GM12875 (cell line): ENCODE measurements around the gene BMERB1.

Experiments used
- H3K4me3 ChIP-seq: one replicate; pipeline ENCODE4 v1.5.1; 2011; ENCODE audit warnings: low read depth, low read length, control low read depth
- TF ChIP-seq, protein P1 (sequence below): IDR thresholded peaks from 2 replicates; pipeline ENCODE4 v1.5.1; 2011; ENCODE audit warnings: low read depth, mild to moderate bottlenecking, control low read depth, inconsistent platforms, low read length, moderate library complexity, borderline replicate concordance; ENCODE audit not compliant: insufficient read depth

Gene BMERB1

DNA sequence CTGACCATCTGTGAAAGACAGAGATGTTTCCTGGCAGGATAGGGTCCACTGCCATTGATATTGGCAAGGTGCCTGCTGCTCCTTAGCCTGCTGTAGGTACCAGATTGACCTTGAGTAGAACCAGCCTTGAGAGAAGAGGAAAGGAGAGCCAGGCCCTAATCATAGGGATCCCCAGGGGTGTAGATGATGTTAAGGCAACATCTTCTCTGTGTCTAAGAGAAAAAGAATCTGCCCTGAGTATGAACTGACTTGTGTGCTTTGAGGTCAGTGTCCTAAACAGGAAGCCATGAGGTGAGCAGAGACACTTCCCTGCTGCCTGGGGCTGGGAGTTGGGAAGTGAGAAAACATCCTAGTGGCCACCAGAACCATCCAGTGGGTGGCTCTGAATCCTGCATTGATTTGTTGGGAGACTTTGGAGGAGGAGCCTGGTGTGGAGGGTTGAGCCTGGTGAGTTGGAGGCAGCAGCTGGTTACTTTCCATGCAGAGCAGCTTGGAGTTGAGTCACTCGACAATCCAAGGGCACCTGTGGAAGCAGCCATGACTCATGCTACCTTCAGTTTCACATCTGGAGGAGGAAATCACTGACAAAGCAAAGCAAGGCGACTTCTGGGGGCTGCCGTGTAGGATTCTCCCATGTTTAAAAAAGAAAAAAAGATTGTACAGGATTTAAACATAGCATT is 47.8 kb downstream of the BMERB1 start:
- TF ChIP-seq, protein P1, sequence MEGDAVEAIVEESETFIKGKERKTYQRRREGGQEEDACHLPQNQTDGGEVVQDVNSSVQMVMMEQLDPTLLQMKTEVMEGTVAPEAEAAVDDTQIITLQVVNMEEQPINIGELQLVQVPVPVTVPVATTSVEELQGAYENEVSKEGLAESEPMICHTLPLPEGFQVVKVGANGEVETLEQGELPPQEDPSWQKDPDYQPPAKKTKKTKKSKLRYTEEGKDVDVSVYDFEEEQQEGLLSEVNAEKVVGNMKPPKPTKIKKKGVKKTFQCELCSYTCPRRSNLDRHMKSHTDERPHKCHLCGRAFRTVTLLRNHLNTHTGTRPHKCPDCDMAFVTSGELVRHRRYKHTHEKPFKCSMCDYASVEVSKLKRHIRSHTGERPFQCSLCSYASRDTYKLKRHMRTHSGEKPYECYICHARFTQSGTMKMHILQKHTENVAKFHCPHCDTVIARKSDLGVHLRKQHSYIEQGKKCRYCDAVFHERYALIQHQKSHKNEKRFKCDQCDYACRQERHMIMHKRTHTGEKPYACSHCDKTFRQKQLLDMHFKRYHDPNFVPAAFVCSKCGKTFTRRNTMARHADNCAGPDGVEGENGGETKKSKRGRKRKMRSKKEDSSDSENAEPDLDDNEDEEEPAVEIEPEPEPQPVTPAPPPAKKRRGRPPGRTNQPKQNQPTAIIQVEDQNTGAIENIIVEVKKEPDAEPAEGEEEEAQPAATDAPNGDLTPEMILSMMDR: no peak
- H3K4me3 ChIP-seq: no peak overlapping the region

DNA sequence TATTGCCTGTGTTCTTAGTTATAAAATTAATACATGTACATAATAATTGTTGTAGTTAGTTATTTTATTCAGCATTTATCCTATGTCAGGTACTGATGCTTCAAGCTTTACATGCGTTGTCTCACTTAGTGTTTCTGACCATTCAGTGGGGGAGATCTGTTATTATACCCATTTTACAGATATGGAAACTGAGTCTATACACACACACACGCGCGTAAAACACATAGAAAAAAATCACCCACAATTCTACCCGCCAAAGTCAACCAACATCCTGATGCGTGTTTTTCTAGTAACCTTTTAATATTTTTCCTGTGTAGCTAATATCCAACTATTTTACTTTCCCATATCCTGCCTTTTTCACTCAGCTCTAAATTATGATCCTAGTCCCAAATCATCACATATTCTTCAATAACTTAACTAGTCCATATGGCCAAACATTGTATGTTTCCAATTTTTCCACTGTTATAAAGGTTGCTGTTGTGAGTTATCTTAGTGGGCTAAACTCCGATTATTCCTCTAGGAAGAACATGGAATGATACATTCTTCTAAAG is 48.4 kb downstream of the BMERB1 start:
- TF ChIP-seq, protein P1: no peak
- no peak overlapping the region for H3K4me3 ChIP-seq

DNA sequence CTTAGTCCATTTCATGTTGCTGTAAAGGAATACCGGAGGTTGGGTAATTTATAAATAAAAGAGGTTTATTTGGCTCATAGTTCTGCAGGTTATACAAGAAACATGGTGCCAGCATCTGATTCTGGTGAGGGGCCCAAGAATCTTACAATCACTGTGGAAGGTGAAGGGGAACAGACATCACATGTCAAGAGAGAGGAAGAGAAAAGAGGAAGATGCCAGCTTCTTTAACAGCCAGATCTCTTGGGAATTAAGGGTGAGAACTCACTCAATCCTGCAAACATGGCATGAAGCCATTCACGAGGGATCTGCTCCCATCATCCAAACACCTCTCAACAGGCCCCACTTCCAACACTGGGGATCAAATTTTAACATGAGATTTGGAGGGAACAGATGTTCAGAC is 49.5 kb downstream of the BMERB1 start:
- TF ChIP-seq, protein P1: no peak
- H3K4me3 ChIP-seq: no peak overlapping the region

DNA sequence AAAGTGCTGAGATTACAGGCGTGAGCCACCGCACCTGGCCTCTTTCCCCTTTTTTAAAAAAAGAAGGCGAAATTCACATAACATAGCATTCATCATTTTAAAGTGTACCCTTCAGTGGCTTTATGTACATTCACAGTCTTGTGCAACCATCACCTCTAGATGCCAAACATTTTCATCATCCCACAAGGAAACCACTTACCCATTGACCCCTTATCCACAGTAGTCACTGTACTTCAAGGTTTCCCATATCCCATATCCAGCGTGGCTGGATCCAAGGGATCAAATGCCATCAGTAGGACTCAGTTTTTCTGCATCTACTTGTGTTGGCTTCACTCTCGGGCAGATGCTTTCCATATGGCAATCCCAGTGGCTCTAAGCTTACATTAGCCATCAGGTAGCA is 50.3 kb downstream of the BMERB1 start:
- TF ChIP-seq, protein P1: no peak
- no peak overlapping the region for H3K4me3 ChIP-seq

DNA sequence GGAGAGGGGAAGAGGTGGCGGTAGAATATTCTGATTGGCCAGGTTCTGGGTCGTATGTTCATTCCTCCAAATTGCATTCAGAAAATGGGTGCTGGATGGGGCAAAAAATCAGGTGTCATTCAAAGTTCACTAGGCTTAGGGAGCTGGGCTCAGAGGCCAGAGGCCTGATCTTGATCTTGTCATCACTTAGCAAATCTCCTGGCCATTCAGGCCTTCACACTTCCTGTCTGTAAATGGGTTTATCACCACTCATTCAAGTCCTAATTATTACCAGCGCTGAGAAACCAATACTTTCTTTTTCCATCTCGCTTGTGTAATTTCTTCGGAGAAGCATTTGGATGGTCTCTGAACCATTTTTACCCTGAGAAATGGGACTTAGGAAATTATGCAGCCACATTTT is 50.8 kb downstream of the BMERB1 start:
- TF ChIP-seq, protein P1: no peak
- H3K4me3 ChIP-seq: no peak overlapping the region

DNA sequence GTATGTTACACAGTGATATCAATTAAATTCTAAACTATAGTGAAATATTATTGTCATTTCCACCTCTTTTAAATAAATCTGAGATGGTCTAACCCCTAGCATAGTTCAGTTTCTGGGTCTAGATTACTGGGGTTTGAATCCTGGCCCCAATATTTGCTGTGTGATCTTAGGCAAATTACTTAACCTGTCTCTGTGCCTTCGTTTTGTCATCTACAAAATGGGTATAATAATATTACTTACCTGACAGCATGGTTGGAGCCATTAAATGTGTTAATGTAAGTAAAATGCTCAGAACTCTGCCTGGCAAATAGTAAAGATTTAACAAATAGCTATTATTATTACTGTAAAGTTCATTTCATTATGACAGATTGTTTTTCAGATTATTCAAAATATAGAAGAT is 52.3 kb downstream of the BMERB1 start:
- TF ChIP-seq, protein P1: no peak
- no peak overlapping the region for H3K4me3 ChIP-seq
